ENCODE results near the gene CCBE1.
"Not testable (repeated sequence)": the region's sequence is repeated elsewhere in the genome, so short reads cannot be mapped to it uniquely, and the experiment has no call there.

CCBE1 gene

DNA sequence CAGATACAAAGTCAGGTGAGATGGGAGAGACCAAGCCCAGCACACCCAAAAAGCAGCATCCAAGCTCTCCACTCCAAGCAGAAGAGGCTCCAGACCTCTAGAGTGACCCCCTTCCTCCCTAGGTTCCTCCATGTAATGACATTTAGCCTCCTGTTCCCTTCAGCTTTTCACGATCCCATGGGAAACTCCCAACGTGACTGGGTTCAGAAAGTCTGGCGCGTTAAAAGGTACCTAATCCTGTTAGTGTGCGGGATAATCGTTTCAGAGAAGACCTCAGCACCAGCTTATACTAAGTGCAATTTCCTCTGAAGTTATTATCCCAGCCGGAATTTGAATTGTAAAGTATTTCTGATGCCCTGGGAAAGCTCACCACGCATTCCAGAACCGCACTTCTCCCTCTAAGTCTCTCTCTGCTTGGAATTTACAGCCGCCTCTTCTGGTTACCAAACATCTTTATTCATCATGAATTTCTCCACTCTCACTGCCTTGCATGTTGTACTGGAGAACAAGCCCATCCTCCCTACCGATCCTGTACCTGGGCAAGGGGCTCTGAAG, 46.9 kb downstream of the CCBE1 start:
- no peak for DNase-seq

DNA sequence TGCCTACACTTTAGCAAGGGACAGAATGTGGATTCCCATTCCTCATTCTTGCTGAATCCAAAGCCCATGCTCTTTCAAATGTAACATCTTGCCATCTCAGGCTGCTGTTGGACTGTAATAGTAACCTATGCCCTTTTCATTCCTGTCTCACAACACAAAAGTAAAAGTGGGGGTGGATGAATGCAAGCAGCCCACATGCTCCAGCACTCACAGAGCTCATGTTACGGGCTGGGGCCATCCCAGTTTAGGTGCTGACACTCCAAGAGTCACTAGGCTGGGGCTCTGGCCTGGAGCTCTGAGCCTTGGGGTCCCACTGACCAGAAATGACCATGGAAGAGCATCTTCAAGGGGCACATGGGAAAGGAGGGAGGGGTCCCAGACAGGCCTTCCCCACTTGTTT, 47.6 kb downstream of the CCBE1 start:
- no peak for DNase-seq

DNA sequence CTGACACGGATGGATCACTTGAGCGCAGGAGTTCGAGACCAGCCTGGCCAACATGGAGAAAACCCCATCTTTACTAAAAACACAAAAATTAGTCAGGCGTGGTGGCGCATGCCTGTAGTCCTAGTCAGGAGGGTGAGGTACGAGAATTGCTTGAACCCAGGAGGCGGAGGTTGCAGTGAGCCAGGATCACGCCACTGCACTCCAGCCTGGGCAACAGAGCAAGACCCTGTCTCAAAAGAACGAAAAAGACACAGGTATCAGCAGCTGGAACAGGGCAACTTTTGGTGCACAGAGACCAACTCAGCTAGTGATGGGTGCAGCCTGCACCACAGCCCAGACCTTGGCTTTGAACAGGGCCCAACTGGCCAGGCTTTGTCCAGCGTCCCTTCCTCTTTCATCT, 48.8 kb downstream of the CCBE1 start:
- not testable (repeated sequence) for DNase-seq

DNA sequence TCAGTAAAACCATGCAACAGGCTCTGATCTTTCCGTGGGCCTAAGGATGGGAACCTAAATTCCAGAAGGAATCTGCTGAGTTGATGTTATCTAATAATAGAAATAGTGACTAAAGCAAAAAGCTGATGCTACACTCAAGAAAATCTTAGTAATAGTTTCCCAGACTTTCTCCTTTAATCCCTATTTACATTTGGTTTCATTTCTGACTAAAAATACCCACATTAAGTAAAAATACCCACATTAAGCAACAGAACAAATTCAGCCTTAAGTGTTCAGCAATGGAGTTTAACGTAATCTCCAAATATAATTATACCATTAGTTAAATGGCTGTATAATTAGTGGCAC, 50.3 kb downstream of the CCBE1 start:
- no peak for DNase-seq

DNA sequence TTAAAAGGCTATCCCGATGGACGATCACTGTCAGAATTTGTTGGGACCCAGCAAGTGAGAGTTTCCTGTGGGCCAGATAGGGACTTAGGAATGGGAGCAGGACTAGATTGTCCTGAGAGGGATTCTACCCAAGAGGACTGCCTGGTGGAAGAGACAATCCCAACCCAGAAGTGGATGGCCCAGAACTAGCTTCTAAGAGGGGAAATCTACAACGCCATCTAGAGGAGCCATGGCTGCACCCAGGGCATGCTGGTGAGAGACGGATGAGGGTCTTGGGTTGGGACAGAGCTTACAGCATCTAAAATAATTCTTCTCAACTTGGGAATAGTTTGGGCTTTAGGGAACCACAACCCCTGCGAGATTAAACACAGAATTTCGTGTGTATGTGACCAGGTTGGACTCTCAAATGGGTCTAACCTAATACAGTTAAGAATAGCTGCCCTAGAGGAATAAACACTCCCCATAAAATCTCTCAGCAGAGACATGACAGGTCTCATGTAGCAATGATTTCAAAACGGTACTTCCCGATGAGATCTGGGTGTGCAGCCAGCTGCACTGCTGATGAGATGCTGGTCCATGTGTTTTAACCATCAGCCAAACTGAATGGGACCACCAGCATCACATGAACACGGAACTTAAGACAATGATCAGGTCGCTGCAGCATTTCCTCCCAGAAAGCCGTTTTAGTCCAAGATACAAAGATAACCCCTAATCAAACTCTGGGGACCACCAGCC, 50.8 kb downstream of the CCBE1 start:
- DNase-seq: no peak

DNA sequence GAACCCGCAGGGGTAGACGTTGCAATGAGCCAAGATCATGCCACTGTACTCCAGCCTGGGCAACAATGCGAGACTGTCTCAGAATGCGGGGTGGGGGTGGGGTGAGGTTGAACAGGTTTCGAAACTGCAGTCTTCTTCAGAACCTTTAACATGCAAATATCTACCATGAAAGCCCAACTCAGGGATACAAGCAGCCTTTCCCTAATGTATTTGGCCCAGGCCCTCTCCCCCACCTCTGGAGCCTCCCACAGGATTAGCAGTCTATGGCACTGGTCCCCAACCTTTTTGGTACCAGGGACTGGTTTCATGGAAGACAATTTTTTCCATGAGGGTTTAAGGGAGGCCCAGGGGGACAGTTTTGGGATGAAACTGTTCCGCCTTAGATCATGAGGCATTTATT, 53.5 kb downstream of the CCBE1 start:
- DNase-seq: no peak

DNA sequence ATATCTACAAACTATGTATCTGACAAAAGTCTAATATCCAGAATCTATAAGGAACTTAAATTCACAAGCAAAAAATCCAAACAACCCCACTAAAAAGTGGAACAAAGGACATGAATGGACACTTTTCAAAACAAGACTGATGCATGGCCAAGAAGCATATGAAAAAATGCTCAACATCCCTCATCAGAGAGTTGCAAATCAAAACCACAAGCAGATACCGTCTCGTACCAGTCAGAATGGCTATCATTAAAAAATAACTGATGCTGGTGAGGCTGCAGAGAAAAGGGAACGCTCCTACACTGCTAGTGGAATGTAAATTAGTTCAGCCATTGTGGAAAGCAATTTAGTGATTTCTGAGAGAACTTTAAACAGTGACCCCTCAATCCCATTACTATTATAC, 56.5 kb downstream of the CCBE1 start:
- DNase-seq: no peak

DNA sequence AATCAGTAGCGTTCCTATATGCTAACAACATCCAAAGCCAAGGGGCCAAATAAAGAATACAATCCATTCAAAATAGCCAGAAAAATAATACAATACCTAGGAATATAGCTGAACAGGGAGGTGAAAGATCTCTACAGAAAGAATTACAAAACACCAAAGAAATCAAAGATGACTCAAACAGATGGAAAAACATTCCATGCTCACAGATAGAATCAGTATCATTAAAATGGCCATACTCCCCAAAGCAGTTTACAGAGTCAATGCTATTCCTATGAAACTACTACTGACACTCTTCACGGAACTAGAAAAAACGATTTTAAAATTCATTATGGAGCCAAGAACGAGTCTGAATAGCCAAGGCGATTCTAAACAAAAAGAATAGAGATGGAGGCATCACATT, 57.4 kb downstream of the CCBE1 start:
- no peak for DNase-seq

DNA sequence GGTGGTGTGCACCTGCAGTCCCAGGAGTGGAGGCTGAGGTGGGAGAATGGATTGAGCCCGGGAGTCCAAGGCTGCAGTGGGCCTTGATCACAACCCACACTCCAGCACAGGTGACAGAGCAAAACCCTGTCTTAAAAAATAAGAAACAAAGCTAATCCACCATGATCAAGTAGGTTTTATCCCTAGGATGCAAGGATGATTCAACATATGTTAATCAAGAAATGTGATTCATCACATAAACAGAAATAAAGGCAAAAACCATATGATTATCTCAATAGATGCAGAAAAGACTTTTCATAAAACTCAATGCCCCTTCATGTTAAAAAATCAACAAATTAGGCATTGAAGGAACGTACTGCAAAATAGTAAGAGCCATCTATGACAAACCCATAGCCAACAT, 58.1 kb downstream of the CCBE1 start:
- DNase-seq: no peak

DNA sequence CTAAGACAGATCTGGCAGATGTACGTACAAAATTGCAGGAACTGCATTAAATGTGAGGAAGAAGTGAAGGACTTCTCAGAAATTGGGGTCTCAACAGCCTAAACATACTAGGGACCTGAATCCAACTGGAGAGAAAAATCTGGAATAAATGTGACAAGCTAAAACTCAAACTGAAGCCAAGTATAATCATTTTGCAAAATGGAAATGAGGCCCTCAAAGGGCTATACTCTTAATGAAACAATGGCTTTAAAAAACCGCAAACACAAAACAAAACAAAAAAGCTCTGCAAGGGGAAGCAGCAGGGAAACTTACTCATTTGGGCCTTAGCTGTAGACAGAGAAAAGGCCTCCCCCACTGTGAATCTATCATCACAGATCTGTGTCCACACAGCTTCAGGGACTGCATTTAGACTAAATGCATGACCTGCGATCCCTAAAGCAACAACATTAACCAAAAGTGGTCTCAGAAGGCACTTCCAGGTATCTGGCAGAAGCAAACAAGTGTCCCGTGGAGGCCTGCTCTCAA, 63.2 kb downstream of the CCBE1 start:
- no peak for DNase-seq

DNA sequence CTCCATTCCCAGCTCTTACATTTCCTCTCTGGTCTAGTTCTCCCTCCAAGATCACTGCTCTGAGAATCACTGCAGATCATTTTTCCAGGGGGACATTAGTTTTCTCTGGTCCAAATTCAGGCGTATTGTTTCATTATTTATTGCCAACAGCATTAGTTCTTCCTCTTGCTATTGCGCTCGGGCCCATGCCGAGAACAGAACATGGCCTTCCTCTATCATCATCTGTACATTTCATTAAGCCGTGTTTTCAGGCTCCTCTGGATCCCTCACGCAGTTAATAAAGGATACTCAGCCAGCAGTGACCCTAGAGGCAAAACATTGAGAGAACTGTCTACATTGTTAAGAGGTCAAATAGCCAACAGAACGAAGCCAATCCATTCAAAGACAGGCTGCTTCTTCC, 63.9 kb downstream of the CCBE1 start:
- no peak for DNase-seq

DNA sequence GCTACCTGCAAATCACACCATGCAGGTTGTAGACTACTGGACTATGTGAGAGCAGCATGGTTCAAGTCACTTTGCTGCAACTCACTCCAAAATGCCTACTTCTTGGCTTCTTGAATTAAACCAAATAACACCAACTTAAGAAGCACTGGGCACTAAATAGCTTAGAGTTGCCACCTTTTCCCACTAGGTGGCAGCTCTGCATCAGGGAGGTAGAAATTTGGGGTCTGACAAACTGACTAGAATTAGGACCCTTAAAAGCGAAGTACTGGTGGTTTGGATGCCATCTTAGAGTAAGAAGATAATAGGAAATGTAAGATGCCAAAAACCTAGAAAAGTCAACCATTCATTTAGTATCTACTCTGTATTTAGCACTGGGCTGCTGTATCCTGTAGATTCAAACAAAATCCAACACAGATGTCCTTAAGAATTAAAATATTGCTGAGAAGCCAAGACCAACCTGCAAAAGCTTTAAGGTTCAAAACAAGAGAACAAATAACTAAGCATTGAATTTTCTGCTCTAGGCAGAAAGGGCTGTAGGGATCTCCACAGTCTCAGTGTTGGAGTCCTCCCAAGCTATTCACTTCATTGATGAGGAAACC, 65.5 kb downstream of the CCBE1 start:
- DNase-seq: no peak

DNA sequence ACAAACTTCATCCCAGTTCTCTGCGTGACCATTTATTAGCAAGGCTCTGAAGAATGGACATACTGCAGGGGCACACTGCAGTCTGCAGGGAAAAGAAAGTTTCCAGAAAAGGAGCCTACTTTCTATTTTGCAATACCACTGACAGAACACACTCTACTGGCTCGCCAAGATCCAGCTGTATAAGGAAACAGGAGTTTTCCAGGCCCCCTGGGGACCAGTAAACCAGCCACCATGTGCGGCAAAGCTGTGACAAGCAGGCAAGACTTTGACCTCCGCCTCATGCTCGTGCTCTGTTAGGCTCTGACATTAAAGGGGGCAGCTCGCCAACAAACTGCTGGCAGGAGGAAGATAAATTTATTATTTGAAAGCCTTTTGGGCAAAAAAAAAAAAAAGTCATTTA, 67.3 kb downstream of the CCBE1 start:
- DNase-seq: no peak

DNA sequence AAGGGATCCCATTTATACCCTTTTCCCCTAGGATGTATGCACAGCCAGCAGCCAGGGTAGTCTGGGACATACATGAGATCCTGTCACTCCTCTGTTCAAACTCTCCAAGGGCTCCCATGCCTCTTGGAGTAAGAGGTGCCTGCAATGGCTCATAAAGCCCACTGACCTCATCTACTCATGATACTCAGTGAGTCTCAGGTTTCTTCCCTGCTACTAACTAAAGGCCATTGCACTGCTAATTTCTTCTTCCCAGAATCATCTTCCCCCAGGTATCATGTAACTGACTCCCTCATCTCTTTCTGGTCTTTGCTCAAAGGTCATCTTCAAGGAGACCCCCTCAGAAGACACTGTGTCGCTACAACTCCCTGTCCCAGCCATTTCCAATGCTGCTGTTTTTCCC, 68.2 kb downstream of the CCBE1 start:
- no peak for DNase-seq

DNA sequence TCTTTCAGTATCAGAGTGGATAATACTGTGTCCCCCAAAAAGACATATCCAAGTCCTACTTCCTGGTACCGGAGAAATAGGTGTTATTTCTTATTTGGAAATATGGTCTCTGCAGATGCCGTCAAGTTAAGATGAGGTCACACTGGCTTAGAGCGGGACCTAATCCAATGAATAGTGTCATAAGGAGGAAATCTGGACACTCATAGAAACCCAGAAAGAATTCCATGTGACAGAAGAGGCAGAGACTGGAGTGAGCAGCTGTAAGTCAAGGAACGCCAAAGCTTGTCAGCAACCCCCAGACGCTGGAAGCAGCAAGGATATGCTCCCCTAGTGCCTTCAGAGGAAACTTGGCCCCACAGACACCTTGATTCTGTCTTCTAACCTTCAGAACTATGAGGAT, 69.8 kb downstream of the CCBE1 start:
- DNase-seq: no peak

DNA sequence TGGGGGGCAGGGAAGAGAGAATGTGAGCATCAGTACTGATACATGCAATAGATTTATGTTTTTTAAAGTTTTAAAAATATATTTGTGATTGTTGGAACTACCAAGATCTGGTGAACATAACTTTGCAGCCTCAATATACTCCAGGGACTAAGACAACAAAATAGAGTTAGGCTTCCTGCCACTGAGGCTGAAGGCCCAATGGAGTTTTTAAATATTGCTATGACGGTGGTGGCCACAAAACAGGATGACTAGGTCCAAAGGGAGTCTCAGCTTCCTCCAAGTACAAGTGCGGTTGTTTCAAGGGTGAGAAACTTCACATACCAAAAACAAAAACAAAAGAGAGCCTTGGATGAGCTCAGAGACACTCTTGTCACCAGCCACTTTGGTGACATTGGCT, 72.9 kb downstream of the CCBE1 start:
- DNase-seq: no peak

DNA sequence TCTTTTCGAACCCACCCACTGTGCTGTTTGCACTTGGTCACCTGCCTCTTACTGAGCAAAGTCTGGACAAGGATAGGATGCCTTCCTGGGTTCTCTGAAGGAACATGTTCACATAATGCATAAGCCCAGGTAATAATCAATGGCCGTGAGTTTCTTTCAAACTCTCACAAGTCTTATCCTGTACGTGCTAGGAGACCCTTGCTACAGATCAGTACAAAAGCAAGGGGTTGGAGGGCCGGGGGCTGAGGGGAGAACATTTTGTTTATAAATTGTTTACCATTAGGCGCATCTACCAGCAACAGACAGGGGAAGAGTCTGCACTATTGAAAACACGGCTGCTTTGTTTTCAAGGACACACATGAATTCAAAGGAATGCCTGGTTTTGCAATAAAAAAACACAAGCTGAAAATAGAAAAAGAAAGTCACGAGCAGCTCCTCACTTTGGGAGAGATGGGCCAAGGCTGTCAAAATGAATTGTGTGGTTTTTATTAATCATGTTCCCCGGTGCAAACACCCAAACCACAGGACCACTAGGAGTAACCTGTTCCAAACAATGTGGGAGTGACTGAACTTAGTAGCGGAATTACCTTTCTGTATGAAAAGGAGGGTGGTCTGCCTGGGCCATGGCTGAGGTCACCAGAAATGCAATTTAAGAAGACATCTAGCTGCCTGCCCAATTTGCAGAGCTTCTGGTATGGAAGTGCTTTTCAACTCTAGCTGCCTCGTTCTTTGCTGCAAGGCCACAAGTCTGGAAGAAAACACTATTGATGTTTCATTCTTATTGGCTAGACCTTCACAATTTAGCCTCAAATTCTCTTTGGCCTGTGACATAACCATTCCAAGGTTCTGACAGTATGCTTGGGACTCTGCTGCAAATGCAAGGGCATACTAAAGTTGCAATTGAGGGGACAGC, 73.5 kb downstream of the CCBE1 start:
- no peak for DNase-seq

DNA sequence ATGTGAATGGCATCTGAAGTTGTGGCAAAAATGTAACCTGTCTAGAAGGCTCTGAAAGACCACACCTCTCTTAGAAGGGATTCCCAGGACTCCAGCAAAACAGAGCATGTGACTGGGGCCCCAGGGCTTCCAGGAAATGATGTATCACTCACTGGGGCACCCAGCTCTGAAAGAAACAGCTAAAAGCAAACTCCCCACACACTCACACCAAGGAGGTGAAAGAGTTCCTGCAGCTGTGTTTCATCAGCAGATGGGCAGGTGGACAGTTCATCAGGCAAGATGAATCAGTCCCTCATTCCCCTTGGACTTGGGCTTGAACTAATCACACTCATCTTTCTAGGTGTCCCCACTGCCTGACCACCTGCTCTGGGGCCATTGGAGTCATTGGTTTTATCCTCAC, 76.2 kb downstream of the CCBE1 start:
- no peak for DNase-seq

DNA sequence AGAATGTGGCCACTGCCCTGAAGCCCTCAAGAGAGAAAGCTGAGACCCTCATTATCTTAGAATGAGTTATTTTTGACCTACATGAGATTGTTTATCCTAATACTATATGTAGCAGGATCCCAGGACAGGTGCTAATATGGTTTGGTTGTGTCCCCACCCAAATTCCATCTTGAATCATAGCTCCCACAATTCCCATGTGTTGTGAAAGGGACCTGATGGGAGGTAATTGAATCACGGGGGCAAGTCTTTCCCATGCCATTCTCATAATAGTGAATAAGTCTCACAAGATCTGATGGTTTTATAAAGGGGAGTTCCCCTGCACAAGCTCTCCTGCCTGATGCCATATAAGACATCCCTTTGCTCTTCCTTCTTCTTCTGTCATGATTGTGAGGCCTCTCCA, 76.8 kb downstream of the CCBE1 start:
- no peak for DNase-seq

DNA sequence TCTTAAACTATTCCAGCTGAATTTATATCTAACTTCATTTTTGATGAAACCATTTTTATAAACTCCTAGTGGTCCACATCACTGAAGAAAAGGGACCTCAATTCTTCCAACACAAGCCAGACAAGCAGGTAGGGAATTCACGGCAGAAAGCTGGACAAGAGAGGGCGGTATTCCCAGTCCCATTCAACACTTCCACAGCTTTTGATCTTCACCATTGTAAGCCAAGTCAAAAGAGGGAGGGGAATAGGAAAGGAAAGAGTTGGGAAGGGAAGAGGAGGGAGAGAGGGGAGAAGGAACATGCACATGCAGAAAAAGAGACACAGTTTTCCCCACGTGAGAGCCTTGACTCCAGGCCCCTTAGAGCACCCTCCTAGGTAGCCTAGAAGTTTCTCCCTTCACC, 77.4 kb downstream of the CCBE1 start:
- no peak for DNase-seq

DNA sequence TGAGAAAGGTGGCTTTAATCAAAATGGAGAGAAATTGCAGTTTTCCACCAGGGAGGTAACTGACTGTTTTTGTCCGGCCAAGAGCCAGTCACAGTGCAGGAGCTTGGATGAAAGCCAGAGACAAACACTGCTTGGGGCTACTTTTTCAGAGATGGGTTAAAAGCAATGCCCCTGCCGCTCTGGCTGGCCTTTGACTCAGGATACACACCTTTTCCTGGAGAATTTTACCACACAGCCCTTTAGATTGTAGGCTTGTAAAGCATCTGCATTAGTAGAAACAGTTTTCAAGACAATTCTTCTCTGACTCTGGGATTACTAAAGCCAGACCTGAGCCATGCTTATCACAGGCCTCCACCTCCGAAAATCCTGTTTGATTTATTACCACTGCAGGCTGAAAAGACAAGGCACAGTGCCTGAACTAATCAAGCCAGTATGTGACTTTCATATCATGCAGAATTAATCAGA, 79.7 kb downstream of the CCBE1 start:
- no peak for DNase-seq

DNA sequence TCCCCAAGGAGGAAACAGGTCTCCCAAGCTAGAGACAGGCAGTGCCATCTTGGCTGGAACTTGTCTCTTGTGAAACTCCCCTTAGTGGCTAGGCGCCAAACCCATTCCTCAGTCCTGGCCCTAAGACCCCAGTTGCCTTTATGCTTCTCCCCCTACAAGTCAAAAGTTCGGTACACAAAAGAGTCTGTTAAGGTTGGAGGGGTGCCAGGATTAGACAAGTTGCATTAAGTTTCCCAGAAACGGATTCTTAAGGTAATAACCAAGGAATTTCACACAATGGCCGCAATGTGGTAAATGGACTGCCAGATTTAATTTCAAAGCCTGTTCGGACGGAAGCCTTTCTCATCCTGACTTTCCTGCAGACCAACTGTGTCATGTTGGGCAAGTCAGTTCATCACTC, 80.7 kb downstream of the CCBE1 start:
- no peak for DNase-seq

DNA sequence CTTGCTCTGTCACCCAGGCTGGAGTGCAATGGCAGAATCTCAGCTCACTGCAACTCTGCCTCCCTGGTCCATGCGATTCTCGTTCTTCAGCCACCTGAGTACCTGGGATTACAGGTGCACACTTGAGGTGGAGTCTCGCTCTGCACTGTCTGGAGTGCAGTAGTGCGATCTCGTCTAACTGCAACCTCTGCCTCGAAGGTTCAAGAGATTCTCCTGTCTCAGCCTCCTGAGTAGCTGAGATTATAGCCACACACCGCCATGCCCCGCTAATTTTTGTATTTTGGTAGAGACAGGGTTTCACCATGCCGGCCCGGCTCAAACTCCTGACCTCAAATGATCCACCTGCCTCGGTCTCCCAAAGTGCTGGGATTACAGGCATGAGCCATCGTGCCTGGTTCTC, 83.3 kb downstream of the CCBE1 start:
- no peak for DNase-seq

DNA sequence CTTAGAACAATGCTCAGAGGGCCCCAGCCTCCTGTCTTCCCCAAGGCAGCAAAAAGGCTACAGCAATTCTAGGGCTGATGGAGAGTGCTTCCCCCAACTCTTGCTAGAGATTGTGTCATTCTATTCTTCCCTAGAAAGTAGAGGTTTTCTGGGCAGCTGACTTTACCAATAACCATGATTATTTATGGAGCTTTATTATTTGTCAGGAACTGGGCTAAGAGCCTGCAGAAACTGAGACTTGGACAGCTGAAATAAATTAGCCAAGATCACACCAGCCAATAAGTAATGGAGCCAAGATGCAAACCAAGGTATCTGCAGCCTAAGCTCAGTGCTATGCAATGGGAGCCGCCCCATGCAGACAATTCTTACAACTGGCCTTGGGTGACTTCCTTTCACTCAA, 84.8 kb downstream of the CCBE1 start:
- no peak for DNase-seq

All from activated CD8-positive, alpha-beta memory T cell treated with anti-CD3 and anti-CD28 coated beads for 24 hours (primary cell).